Activated gamma-delta T cell treated with Interleukin-2 at 50 U/mL for 16 hours (primary cell): Measurements from ENCODE around the gene SLC38A4.
"Not testable (repeated sequence)": the region's sequence is repeated elsewhere in the genome, so short reads cannot be mapped to it uniquely, and the experiment has no call there.

Experiments used
- DNase-seq: peaks from one replicate; pipeline ENCODE4 v3.0.0-alpha.2; 2020

Gene SLC38A4

DNA sequence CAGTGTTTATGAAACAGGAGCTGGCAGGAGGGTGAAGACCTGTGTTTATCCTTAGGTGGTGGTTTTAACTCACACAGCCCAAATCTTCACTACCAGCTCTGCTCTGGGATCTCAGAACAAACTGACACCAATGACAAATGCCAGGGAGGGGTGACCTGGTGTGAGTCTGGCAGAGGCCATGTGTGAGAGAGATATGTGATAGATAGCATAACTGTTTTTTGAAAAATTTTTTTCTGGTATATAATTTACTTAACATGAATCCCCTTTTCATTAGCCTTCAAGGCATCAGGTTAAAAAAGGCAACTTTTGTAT is 51.5 kb downstream of the SLC38A4 start:
- no peak for DNase-seq

DNA sequence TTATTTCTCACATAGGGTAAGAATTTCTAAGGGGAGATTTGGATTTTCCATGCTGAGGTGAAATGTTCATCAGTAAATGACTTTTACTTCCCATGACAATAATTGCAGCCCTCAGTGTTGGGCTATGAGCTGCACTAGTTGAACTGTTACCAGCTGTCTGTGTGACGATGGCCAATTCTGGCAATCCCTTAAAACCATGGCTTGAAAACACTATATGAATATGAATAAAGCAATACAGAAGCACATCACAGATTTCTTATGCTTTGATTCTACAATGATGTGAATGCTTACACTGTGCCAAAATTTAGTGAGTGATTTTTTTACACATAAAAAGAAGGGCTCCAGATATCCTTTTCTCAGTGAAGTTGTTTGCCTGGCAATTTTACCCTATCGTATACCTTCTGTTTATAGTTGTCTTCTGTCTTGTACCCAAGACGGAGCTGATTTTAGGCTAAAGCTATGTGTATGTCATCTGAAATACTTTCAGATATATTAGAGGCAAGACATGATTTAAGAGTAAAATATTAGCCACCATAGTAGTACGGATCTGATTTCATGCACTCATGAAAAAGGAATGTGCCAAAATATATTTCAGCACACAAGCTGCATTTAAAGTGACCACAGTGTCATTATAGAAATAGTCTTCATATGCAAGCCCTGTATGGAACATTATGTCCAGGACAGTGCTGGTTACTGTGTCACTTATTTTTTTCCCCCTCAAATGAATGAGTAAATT is 52.0 kb downstream of the SLC38A4 start:
- no peak for DNase-seq

DNA sequence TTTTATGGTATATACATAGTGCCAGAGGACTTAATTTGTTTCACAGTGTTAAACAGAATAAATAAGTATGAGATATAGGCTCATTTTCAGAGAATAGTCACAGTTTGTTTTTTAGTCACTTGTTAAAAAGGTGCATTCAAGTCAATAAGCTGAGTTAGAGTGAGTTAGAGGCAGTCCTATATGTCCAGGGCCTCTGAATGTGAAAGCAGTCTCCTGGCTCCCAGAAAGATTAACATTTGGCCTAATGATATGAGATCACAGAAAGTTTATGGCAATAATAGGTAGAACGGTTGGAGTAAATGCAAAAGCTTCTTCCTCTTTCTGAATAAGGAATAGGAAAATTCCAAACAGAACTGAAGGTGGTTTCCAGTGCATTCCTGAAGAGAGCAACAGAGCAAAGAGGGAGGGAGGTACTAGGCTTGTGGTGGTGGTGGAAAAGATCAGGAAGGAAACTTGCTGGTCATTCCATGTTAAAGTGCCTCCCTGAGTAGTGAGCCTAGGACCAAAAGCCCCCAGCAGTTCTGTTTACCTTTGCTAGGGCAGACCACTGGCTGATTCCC is 54.4 kb downstream of the SLC38A4 start:
- no peak for DNase-seq

DNA sequence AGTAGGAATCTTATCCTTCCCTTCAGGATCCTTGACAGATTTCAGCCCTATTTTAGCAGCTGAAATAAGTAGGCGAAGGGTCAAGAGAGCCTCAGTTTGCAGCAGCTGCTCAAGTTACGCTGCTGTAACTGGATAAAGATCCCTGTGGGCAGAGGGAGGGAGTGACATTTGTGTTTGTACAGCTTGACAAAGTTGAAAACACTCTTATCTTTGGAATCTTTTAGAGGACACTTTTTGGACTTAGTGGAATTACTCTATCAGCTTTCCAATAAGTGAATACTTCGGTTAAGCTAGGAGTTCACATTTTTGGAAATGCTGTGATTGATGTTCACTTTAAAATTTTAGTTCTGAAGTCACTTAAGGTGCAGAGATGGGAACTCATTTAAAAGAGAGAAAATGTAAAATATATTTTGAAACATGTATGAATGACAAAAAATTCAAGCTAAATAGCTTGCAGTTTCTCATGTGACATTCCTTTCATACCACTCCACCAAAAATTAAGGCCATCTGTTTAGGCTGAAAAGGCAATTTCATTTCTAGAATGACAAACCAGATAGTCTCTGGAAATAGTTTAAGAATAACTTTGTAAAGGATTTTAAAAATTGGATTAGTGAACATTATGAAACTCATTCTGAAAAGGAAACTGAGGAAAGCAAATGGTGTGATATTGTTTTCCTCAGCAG is 55.2 kb downstream of the SLC38A4 start:
- no peak for DNase-seq

DNA sequence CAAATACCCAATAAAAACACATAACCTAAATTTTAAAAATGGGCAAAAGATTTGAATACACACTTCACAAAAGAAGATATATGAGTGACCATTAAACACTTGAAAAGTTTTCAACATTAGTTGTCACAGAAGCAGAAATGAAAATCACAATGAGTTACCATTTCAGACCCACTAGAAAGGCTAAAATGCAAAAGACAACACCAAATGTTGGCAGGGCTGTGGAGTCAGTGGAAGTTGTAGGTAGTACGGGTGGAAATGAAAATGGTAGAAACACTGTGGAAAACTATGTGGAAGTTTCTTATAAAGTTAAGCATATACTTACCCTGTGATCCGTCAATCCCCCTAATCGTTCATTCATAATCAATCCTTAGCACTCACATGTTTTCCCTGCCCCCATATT is 61.8 kb downstream of the SLC38A4 start:
- no peak for DNase-seq

DNA sequence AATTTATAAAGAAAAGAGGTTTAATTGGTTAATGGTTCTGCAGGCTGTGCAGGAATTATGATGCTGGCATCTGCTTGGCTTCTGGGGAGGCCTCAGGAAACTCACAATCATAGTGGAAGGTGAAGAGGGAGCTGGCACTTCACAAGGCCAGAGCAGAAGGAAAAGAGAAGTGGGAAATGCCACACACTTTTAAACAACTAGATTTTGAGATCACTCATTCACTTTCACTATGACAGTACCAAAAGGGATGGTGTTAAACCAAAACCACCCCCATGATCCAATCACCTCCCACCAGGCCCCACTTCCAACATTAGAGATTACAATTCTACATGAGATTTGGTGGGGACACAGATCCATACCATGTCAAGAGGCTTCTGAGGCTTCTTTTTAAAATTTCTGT is 62.6 kb downstream of the SLC38A4 start:
- DNase-seq: no peak

DNA sequence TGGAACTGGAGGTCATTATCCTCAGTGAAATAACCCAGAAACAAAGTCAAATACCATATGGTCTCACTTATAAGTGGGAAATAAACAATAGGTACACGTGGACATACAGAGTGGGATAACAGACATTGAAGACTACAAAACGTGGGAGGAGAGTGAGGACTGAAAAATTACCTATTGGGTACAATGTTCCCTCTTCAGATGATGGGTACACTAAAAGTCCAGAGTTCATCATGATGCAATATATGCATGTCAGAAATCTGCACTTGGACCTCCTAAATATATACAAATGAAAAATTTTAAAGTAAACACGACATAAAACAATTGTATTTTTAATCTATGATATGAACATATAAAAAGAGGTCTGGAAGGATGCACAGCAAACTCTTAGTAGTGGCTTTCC is 71.2 kb downstream of the SLC38A4 start:
- no peak for DNase-seq

DNA sequence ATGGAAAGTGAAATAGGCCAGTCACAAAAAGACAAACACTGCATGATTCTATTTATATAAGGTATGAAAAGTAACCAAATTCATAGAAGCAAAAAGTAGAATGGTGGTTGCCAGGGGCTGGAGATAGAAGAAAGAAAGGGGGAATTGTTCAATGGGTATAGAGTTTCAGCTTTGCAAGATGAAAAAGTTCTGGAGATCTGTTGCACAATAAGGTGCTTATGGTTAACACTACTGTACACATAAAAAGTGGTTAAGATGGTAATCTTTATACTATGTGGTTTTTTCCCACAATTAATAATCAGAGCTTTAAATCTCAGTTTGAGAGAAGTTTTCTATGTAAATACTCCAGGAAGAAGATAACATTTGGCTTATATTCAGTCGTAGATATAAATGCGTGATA is 73.4 kb downstream of the SLC38A4 start:
- no peak for DNase-seq

DNA sequence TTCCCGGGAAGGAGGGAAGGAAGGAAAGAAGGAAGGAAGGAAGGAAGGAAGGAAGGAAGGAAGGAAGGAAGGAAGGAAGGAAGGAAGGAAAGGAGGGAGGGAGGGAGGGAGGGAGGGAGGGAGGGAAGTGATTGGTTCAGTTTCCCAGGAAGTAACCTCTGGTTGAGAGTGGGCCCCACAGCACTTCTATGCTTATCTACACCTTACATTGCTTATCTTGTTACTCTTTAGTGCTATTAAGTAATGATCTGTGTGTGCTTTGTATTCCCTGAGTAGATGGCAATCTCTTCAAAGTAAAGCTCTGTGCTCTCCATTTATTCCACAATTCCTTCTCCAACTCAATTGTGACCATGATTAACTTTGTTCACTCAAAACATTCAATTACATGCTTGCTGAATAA is 74.6 kb downstream of the SLC38A4 start:
- DNase-seq: no peak

DNA sequence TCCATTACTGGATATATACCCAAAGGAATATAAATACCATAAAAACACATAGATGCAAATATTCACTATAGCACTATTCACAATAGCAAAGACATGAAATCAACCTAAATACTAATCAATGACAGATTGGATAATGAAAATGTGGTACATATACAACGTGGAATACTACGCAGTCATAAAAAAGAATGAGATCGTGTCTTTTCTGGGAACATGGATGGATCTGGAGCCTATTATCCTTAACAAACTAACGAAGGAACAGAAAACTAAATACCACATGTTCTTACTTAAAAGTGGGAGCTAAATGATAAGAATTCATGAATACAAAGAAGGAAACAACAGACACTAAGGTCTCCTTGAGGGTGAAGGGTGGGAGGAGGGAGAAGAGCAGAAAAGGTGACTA is 76.5 kb downstream of the SLC38A4 start:
- no peak for DNase-seq

DNA sequence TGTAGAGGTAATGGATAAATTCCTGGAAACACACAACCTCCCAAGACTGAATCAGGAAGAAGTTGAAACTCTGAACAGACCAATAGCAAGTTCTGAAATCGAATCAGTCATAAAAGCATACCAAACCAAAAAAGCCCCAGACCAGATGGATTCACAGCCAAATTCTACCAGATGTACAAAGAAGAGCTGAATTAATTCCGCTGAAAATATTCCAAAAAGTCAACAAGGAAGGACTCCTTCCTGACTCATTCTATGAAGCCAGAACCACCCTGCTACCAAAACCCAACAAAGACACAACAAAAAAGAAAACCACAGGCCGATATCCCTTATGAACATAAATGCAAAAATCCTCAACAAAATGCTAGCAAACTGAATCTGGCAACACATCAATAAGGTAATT is 81.5 kb downstream of the SLC38A4 start:
- DNase-seq: no peak

DNA sequence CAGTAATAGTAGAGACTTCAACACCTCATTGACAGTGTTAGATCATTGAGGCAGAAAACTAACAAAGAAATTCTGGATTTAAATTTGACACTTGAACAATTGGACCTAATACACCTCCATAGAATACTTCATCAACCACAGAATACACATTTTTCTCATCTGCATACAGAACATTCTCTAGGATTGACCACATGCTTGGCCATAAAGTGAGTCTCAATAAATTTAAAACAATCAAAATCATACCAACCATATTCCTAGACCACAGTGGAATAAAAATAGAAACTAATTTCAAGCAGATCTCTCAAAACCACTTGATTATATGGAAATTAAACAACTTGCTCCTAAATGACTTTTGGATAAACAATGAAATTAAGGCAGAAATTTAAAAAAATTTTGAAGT is 82.3 kb downstream of the SLC38A4 start:
- no peak for DNase-seq

DNA sequence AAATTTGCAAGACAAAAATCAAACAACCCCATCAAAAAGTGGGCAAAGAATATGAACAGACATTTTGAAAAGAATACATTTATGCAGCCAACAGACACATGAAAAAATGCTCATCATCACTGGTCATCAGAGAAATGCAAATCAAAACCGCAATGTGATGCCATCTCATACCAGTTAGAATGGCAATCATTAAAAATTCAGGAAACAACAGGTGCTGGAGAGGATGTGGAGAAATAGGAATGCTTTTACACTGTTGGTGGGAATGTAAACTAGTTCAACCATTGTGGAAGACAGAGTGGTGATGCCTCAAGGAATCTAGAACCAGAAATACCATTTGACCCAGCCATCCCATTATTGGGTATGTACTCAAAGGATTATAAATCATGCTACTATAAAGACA is 83.5 kb downstream of the SLC38A4 start:
- DNase-seq: not testable (repeated sequence)

DNA sequence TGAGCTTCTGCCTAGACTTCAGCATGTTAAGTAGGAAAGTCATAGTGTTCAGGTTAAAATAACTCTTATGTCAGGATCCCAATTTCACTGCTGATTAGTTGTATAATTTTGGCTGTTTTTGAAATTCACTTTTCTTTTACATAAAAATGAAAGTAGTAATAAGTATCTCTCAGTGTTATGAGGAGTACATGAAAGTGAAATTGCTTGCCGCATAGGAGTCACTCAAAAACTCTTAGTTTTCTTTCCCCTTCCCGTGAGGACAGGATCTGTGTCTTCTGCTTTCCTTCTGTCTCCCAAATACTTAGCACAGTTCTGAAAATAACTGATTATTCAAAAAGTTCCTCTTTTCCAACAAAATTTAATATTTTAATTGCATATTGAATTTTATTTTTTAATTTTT is 100.5 kb downstream of the SLC38A4 start:
- no peak for DNase-seq

DNA sequence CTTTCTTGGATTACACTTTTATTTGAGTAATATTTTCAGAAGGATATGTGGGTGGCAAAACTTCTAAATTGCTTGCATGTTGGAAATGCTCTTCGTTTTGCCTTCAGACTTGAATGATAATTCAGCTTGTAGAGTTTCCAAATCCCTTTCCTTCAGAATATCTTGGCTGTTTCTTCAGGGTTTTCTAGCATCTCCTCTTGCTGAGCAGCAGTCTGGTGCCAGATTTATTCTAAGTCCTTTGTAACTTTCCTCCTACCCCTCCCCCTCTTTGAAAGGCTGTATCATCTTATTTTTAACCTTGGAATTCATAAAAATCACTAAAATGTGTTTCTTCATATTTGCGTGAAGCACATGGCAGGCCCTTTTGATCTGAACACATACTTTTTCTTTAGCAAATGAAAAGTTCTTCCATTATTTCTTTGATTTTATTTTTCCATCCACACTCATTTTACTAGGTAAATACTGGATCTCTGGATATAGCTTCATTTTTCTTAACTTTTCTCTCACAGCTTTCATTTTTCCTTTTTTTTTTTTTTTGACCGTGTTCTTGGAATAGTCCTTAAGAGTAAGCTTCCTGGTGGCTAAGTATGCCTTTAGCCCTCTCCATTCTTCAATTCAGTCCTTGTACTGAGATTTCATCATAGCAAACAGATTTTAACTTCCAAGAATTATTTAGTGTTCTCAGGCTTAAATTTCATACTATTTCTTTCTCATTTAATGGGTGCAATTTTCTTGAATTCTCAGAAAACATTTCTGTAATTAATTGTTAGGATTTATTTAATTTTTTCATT is 102.0 kb downstream of the SLC38A4 start:
- no peak for DNase-seq

DNA sequence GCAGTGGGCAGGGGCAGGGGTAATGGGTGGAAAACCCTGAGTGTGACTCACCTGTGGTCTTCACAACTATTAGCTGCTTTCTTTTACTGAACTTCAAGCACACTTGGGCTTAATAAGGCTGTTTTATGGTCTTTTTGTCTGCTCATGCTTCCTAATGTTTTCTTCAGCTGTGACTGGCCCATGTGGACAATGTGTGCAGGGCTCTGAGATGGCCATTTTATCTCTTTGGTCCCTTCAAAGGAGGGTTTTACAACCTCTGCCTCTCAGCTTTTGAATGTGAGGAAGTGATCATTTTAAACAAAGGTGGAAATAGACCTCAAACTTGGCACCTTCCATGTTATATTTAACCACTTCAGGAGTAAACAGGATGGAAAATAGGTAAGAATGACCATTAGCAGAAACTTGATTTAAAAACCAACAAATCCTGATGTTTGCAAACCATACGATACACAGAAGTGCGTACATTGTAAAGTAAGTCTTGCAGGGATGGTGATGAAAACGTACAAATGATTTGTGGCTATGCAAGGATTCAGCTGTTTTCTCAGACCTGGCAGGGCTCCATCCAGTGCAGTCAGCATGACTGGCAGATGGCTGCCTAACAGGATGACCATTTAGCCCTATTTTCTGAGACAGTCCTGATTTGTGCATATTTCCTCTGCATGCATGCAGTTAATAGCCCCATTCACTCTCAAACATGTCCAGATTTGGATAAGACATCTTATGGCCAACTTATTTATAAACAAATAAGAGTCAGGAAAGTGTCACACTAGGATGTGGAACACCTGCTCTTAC is 103.2 kb downstream of the SLC38A4 start:
- DNase-seq: no peak

DNA sequence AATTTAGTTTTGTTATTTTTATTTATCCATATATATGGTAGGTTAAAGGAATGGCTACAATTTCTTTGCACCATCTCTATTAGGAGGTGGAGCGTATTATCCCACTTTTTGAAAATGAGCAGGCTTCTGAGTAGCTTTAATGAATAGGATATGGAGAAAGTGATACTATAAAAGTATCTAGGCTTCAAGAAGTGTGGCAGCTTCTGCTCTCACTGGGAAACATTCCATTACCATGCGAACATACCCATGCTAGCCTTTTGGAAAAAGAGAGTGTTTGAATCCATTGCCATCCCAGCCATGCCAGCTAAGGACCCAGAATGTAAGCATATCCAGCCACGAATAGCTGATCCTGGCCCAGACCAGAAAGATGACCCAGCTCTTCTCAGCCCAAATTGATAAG is 107.3 kb downstream of the SLC38A4 start:
- DNase-seq: no peak

DNA sequence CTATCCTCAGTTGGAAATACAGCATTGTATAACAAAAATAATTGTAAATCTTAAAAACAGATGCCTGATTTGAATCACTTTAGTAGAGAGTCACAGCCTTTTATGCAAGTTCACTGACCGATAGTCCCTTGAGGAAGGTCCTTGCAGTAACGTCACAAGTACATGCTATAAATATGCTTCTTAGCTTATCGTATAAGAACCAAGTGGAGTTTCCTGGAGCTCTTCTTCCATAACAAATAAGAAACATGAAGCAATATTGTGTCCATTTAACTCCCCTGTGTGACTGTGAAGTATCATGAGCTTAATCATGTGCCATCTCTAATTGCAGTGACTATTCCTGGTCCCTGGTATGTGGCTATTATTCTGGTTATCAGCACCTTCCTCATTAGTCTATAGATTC is 107.9 kb downstream of the SLC38A4 start:
- DNase-seq: no peak

DNA sequence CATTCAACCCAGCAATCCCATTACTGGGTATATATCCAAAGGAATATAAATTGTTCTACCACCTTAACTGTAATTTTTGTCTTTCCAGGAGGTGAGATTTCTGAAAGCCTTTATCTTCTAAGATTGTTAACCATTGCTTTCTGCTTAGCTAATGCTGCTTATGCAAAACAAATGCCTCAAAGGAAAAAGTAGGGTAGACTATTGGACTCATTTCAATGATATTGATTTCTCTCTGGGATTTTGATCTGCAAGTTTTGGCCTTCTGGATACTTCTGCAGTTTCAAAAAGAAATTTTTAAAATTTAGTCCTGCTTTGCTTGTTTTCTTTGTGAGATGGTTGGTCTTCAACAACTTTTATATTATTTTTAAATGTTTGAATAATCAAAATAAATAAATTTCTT is 108.6 kb downstream of the SLC38A4 start:
- no peak for DNase-seq
